GM12878 (cell line): ENCODE results near the gene RPS4Y1. TPM values are rescaled to one million over a fixed set of nuclear protein-coding genes. Genes with fewer than 3 reads are reported as not detected.

ENCODE experiments used
- ATAC-seq: fragments of 200-7000 bp; cut with Tn5 transposase; 3 replicates; pipeline ENCODE4 v1.9.1; 2020; ENCODE audit warnings: mild to moderate bottlenecking, moderate library complexity
- BruUV-seq: library from RNA; stranded (reverse); fragments of 400-500 nt; replicated peaks from 2 replicates; lab custom pipeline; 2021; lab: Mats Ljungman, UMichigan
- CTCF ChIA-PET: fragments of 300-600 bp; sonication (Branson Sonifier 250); formaldehyde crosslinking; extraction: SDS; loops from one replicate; lab custom pipeline; 2021; ENCODE audit warnings: inconsistent platforms; lab: Yijun Ruan, JAX
- POLR2A ChIA-PET: fragments of 350-600 bp; formaldehyde crosslinking; extraction: SDS; loops from one replicate; lab custom pipeline; 2021; ENCODE audit warnings: inconsistent platforms; lab: Charles Lee
- RAD21 ChIA-PET: fragments of 300-600 bp; sonication (Branson Sonifier 250); formaldehyde crosslinking; loops from one replicate; lab custom pipeline; 2023; ENCODE audit warnings: antibody characterized with exemption; ENCODE audit not compliant: unreplicated experiment; lab: Charles Lee
- SMC1A ChIA-PET: fragments of 300-600 bp; sonication (Branson Sonifier 250); formaldehyde crosslinking; loops from one replicate; lab custom pipeline; 2023; ENCODE audit not compliant: unreplicated experiment, uncharacterized antibody; lab: Charles Lee
- DNase-seq: peaks from one replicate; pipeline ENCODE4 v3.0.0-alpha.2; 2011; ENCODE audit warnings: low read depth, low spot score
- FAIRE-seq: peaks from 3 replicates; lab custom pipeline; 2011; peaks lifted over from hg19 to GRCh38; lab: Jason Lieb, UNC
- H2AFZ ChIP-seq: 2 replicates; pipeline ENCODE4 v1.6.0; 2011; ENCODE audit warnings: low read depth, low read length, control low read depth; ENCODE audit not compliant: control insufficient read depth
- H3K27ac ChIP-seq: 2 replicates; pipeline ENCODE4 v1.5.1; 2011; ENCODE audit warnings: control low read depth; ENCODE audit not compliant: control insufficient read depth, insufficient read depth
- H3K27me3 ChIP-seq, 2 experiments: replicated peaks in 1 of 2; 2 replicates each; pipeline versions ENCODE4 v1.6.0 to v1.6.1; 2011; ENCODE audit warnings: low read length in 1 of 2; ENCODE audit not compliant: control insufficient read depth in 2 of 2, insufficient read depth in 2 of 2
- H3K36me3 ChIP-seq, 2 experiments: 2 replicates each; pipeline ENCODE4 v1.5.1; 2011; ENCODE audit warnings: low read length in 1 of 2; ENCODE audit not compliant: control insufficient read depth in 2 of 2, insufficient read depth in 2 of 2
- H3K4me1 ChIP-seq: 2 replicates; pipeline ENCODE4 v1.6.1; 2011; ENCODE audit warnings: mild to moderate bottlenecking, low read length, moderate library complexity, mixed read lengths; ENCODE audit not compliant: control insufficient read depth, insufficient read depth
- H3K4me2 ChIP-seq: 2 replicates; pipeline ENCODE4 v1.6.0; 2011; ENCODE audit warnings: control low read depth; ENCODE audit not compliant: control insufficient read depth, insufficient read depth
- H3K4me3 ChIP-seq: fragments of 200-600 bp; sonication (generic); 2 replicates; pipeline ENCODE4 v1.5.1; 2016
- H3K79me2 ChIP-seq: 2 replicates; pipeline ENCODE4 v1.6.0; 2011; ENCODE audit warnings: low read length; ENCODE audit not compliant: control insufficient read depth, insufficient read depth
- H3K9ac ChIP-seq: 2 replicates; pipeline ENCODE4 v1.8.0; 2011; ENCODE audit warnings: low read length, control low read depth, mixed read lengths; ENCODE audit not compliant: control insufficient read depth, insufficient read depth
- H3K9me3 ChIP-seq: replicated peaks from 3 replicates; pipeline ENCODE4 v1.5.1; 2011; ENCODE audit warnings: mild to moderate bottlenecking, low read length; ENCODE audit not compliant: control insufficient read depth, insufficient read depth
- H4K20me1 ChIP-seq: 2 replicates; pipeline ENCODE4 v1.6.0; 2011; ENCODE audit not compliant: control insufficient read depth, insufficient read depth
- ATF7 ChIP-seq: fragments of 450-650 bp; IDR thresholded peaks from 2 replicates; pipeline ENCODE4 v1.6.1; 2016; ENCODE audit warnings: low read depth, mild to moderate bottlenecking
- E4F1 ChIP-seq: fragments of 450-650 bp; IDR thresholded peaks from 2 replicates; pipeline ENCODE4 v1.6.1; 2018; ENCODE audit warnings: borderline replicate concordance, mild to moderate bottlenecking; ENCODE audit not compliant: partially characterized antibody
- ELK1 ChIP-seq: IDR thresholded peaks from 2 replicates; pipeline ENCODE4 v1.6.1; 2012; ENCODE audit warnings: low read depth, low read length, improper control_type of control experiment
- ESRRA ChIP-seq: IDR thresholded peaks from 2 replicates; pipeline ENCODE4 v1.6.1; 2012; ENCODE audit warnings: mild to moderate bottlenecking, low read length, improper control_type of control experiment
- NKRF ChIP-seq: fragments of 450-650 bp; conservative IDR thresholded peaks from 2 replicates; pipeline ENCODE4 v1.6.1; 2017; ENCODE audit warnings: mild to moderate bottlenecking, moderate library complexity
- NRF1 ChIP-seq: conservative IDR thresholded peaks from 2 replicates; pipeline ENCODE4 v1.6.1; 2011; ENCODE audit warnings: mild to moderate bottlenecking, low read depth, low read length, improper control_type of control experiment
- RCOR1 ChIP-seq: conservative IDR thresholded peaks from 2 replicates; pipeline ENCODE4 v1.6.1; 2012; ENCODE audit warnings: low read depth, low read length, improper control_type of control experiment
- SIN3A ChIP-seq: IDR thresholded peaks from 2 replicates; pipeline ENCODE4 v1.6.1; 2012; ENCODE audit warnings: low read depth, low read length, improper control_type of control experiment
- SIX5 ChIP-seq: IDR thresholded peaks from 2 replicates; pipeline ENCODE4 v1.6.1; 2011; ENCODE audit warnings: mild to moderate bottlenecking, low read depth, low read length, moderate library complexity; ENCODE audit not compliant: severe bottlenecking
- SMC3 ChIP-seq: IDR thresholded peaks from 2 replicates; pipeline ENCODE4 v1.6.1; 2011; ENCODE audit warnings: low read length, improper control_type of control experiment, borderline replicate concordance
- SP1 ChIP-seq: IDR thresholded peaks from one replicate; pipeline ENCODE4 v1.6.1; 2011; ENCODE audit warnings: low read depth, low read length
- SRF ChIP-seq, 2 experiments: IDR thresholded peaks; 2 replicates each; pipeline ENCODE4 v1.6.1; 2011; ENCODE audit warnings: low read depth in 2 of 2, low read length in 2 of 2, mild to moderate bottlenecking in 1 of 2, moderate library complexity in 1 of 2
- TCF7 ChIP-seq: IDR thresholded peaks from 2 replicates; pipeline ENCODE4 v1.6.1; 2014; ENCODE audit warnings: antibody characterized with exemption, borderline replicate concordance
- ZZZ3 ChIP-seq: IDR thresholded peaks from 2 replicates; pipeline ENCODE4 v1.6.1; 2011; ENCODE audit warnings: low read depth; ENCODE audit not compliant: control insufficient read depth, insufficient read length
- WGBS: methylation state at CpG from one replicate; pipeline ENCODE4 v1.1.6; 2016; ENCODE audit warnings: low lambda C conversion rate; ENCODE audit not compliant: insufficient replicate concordance, insufficient coverage; ENCODE audit errors: missing lambda C conversion rate; 5-methylcytosine and 5-hydroxymethylcytosine counted together
- in situ Hi-C: fragments of 300-500 bp; cut with MboI; formaldehyde crosslinking; loops from 9 replicates; pipeline ENCODE4 v1.14.3; 2018; ENCODE audit warnings: mixed read lengths
- intact Hi-C: fragments of 100-400 bp; cut with micrococcal nuclease; formaldehyde crosslinking; loops from one replicate; pipeline ENCODE4 v1.14.2; 2022; ENCODE audit not compliant: unreplicated experiment
- polyA plus RNA-seq, 11 experiments: library from polyadenylated mRNA; depleted of rRNA in 4 of 11; unstranded in 6 of 11; stranded (reverse) in 5 of 11; fragments of >200 nt; fragmentation: Nextera tagmentation in 4 of 11; fragmentation: Illumina TruSeq in 1 of 11; extraction: Ambion mirVana in 4 of 11; extraction: Trizol in 1 of 11; gene quantifications; 1 replicate in 1 of 11; 2 replicates in 10 of 11; pipeline versions ENCODE4 v1.2.1 to v1.2.3, GENCODE V29; 2011 to 2016; ENCODE audit warnings: inconsistent platforms in 2 of 11, missing spikeins in 2 of 11, low read depth in 1 of 11
- total RNA-seq, 4 experiments: library from RNA; depleted of rRNA in 3 of 4; stranded (reverse); fragments of >200 nt in 3 of 4; fragmentation: Illumina TruSeq in 1 of 4; extraction: Trizol in 1 of 4; gene quantifications; 2 replicates each; pipeline versions ENCODE4 v1.2.1 to v1.2.3, GENCODE V29; 2013 to 2021

RPS4Y1 gene
- total and polyA plus RNA-seq, 10 of the 15 experiments (the other 5 are each of a cell fraction or from before 2014, with no cell fraction given), result 0.32 to 0.46 TPM; not detected in 8

GRCh38 chrY:2837078-2837477 is 4.3 kb upstream of the RPS4Y1 start (continued):
- TF ChIP-seq ATF7 (no peak), SIN3A (no peak), RCOR1 (no peak), E4F1 (no peak), TCF7 (no peak), SMC3 (no peak)

GRCh38 chrY:2837932-2838331 is 3.5 kb upstream of the RPS4Y1 start:
- H3K79me2 ChIP-seq, result no peaks in the 10 kb centered on the region
- in situ Hi-C loops (no loop called here), intact Hi-C loops (no loop called here)
- no peaks in the 10 kb centered on the region for H3K36me3 ChIP-seq
- ChIA-PET CTCF (no interaction called here), RAD21 (no interaction called here), SMC1A (no interaction called here), POLR2A (no interaction called here)
- no peak overlapping the region for H3K27ac ChIP-seq
- FAIRE-seq (no peak), ATAC-seq (no peak), DNase-seq (no peak)
- no peaks in the 10 kb centered on the region for H3K4me1 ChIP-seq
- H3K4me2 ChIP-seq, result no peak overlapping the region
- no peaks in the 10 kb centered on the region for H3K9me3 ChIP-seq
- no peaks in the 10 kb centered on the region for H4K20me1 ChIP-seq
- H2AFZ ChIP-seq, result no peak overlapping the region
- no peak overlapping the region for H3K4me3 ChIP-seq
- TF ChIP-seq ESRRA, result no peak
- no peak for TF ChIP-seq NRF1
- no peak for TF ChIP-seq NKRF
- TF ChIP-seq SIX5, result no peak
- TF ChIP-seq SP1, result no peak
- no peak for TF ChIP-seq RCOR1
- no peak for TF ChIP-seq SRF (IDR thresholded peaks at IDR 0.05; ENCODE audit: low read depth in 2 of 2, low read length in 2 of 2)
- TF ChIP-seq ELK1, result no peak
- no peak for TF ChIP-seq ZZZ3
- no TSS peak for BruUV-seq
- no peaks in the 10 kb centered on the region for H3K27me3 ChIP-seq
- no peak overlapping the region for H3K9ac ChIP-seq
- no CpG with 5 or more reads among the region's 1 CpG for WGBS
